Retinal pigment epithelial cell (primary cell): ENCODE measurements around the gene VAV2.

Source experiments
- DNase-seq: peaks from one replicate; pipeline ENCODE4 v3.0.0-alpha.2; 2010; ENCODE audit warnings: low read depth
- H3K4me3 ChIP-seq: 2 replicates; pipeline ENCODE4 v1.5.1; 2011; ENCODE audit warnings: mild to moderate bottlenecking, low read length, control low read depth, moderate library complexity
- TF ChIP-seq, protein P1 (sequence below): conservative IDR thresholded peaks from 2 replicates; pipeline ENCODE4 v1.5.1; 2011; ENCODE audit warnings: low read depth, low read length, control low read depth, inconsistent platforms

Gene VAV2

DNA sequence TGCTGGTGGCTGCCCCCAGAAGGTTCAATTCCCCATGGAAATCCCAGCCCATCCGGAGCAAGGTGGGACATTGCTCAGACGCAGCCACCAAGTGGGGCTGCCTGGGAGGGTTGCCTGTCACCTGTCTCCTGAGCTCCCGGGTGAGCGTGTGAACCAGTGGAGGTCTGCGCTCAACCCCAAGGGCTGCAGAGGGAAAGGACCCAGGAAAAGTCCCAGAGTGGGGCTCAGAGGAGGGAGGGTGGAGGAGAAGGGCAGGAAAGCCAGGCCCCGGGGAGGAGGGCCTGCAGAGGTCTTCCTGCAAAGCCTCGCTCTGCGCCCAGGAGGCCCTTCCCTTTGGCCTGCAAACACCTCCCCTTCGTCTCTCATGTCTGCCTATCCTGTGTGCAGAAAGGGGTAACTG is 134.5 kb downstream of the VAV2 start:
- TF ChIP-seq, protein P1, sequence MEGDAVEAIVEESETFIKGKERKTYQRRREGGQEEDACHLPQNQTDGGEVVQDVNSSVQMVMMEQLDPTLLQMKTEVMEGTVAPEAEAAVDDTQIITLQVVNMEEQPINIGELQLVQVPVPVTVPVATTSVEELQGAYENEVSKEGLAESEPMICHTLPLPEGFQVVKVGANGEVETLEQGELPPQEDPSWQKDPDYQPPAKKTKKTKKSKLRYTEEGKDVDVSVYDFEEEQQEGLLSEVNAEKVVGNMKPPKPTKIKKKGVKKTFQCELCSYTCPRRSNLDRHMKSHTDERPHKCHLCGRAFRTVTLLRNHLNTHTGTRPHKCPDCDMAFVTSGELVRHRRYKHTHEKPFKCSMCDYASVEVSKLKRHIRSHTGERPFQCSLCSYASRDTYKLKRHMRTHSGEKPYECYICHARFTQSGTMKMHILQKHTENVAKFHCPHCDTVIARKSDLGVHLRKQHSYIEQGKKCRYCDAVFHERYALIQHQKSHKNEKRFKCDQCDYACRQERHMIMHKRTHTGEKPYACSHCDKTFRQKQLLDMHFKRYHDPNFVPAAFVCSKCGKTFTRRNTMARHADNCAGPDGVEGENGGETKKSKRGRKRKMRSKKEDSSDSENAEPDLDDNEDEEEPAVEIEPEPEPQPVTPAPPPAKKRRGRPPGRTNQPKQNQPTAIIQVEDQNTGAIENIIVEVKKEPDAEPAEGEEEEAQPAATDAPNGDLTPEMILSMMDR = no peak
- no peak overlapping the region for H3K4me3 ChIP-seq
- DNase-seq = no peak

DNA sequence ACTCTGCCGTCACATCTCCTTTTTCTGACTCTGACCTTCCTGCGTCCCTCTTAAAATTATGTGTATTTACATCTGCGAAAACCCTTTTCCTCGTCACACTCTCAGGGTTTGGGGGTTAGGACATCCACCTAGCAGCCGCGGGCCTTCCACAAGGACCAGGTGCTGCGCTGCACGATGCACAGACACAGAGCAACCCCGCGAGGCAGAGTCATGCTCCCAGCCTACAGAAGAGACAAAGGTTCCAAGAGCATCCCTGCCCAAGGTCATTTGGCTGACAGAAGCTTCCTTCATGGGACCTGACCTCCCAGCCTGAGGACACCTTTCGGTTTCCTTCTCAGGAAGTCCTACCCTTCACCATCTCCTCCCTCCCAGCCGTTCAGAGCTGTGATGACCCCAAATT is 135.3 kb downstream of the VAV2 start:
- no peak overlapping the region for H3K4me3 ChIP-seq
- DNase-seq = no peak
- TF ChIP-seq, protein P1 = no peak

DNA sequence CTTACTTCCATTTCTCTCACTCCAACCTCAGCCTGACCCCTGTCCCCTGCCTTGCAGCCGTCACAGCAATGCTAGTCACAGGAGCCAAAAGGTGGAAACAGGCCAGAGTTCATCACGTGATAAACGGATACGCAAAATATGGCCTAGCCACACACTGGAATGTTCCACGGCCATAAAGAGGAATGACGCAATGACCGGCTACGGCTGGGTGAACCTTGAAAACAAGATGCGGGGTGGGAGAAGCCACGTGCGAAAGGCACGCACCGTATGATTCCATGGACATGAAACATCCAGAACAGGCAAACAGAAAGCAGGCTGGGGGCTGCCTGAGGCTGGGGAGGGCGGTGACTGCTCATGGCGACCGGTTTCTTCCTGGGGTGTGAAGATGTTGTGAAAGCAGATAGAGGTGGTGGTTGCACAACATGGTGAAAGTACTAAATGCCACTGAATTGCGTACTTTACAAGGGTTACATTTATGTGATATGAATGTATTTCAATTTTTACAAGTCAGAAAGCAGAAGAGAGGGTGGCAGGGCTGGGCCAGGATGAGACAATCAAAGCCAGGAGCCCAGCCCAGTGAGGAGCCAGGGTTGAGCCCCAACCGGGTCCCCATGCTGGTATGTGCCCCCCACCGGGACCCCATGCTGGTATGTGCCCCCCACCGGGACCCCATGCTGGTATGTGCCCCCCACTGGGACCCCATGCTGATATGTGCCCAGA is 136.2 kb downstream of the VAV2 start:
- peak; percentile 74 for DNase-seq
- TF ChIP-seq, protein P1 = no peak
- no peak overlapping the region for H3K4me3 ChIP-seq

DNA sequence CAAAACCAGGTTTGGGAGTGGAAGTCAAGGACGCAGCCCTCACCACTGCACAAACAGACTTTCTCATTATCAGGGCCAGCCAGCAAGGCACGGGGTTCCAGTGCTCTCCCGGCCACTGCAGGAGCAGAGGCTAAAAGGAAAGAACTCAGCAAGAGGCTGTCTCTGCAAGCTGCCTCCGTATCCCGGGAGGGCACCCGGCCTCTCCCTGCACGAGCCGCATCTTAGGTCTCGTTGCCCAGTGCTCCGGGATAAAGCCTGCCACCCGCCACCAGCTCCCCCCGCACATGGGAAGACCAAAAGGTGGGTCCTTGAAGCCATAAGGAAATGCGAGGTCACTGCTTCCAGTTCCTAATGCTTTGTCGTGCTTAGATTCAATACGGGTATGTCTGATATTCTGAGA is 136.8 kb downstream of the VAV2 start:
- no peak overlapping the region for H3K4me3 ChIP-seq
- no peak for DNase-seq
- TF ChIP-seq, protein P1 = no peak

DNA sequence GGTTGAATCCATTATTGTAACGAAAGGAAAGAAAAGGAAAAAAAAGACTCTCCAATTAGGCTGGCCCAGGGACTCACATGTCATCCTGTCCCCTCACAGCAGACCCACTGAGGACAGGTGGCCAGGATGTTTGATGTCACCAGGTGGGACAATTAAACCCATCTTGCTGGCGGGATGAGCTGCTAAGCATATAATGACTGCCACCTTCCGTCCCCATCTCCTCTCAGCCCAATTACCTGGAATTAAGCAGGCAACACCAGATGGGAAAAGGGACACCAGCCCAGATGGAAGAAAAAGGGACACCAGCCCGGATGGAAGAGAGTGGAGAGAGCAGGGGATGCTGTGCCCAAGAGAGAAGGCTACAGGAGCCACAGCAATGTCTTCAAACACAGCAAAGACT is 137.4 kb downstream of the VAV2 start:
- TF ChIP-seq, protein P1 = no peak
- no peak for DNase-seq
- no peak overlapping the region for H3K4me3 ChIP-seq

DNA sequence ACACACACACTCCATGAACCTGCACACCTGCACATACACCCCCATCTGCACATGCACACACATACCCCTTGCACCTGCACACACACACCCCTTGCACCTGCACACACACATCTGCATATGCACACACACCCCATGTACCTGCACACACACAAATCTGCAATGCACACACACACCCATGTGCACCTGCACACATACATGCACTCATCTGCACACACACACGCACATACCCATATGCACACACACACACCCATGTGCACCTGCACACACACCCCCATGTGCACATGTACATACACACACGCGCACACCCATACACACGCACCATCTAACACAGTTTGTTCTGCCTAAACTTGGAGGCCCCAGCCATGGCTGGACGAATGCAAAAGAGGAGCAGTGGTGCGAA is 138.1 kb downstream of the VAV2 start:
- no peak for DNase-seq
- TF ChIP-seq, protein P1 = no peak
- H3K4me3 ChIP-seq = no peak overlapping the region

DNA sequence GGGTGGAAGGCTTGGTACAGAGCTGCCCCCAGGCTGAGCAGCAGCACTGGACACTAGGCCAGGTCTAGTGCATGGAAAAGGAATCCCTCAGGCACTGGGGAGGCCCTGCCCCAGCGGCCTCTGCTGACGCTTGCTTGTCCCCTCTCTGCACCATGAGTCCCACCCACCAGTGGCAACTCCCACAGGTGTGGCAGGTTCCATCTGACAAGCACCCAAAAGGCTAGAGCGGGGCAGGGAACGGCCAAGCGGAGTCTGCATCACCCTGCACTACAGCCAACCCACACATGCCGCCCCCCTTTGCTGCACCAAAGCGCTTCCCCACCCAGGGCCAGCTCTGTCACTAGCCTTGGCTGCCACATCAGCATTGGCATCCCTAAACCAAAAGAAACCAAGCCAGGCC is 138.8 kb downstream of the VAV2 start:
- no peak overlapping the region for H3K4me3 ChIP-seq
- TF ChIP-seq, protein P1 = no peak
- no peak for DNase-seq
